CD4-positive, alpha-beta T cell treated with Interleukin-15 for 4 hours (primary cell): Measurements from ENCODE around the gene CATSPERE.
"Not testable (repeated sequence)": the region's sequence is repeated elsewhere in the genome, so short reads cannot be mapped to it uniquely, and the experiment has no call there.

Experiments used
- DNase-seq: peaks from one replicate; pipeline ENCODE4 v3.0.0-alpha.2; 2020; ENCODE audit warnings: low spot score

The CATSPERE gene

GRCh38 chr1:244449936-244450508 is 11.1 kb upstream of the CATSPERE start:
- no peak for DNase-seq

- DNase-seq: peak; percentile 56
Observed at GRCh38 chr1:244450597-244451538, 10.2 kb upstream of the CATSPERE start.

GRCh38 chr1:244451539-244451950 is 9.5 kb upstream of the CATSPERE start, which contains the start of gene ADSS2:
ADSS2 (minus strand) TSS chr1:244451909; CDS start chr1:244451817, 92 bp downstream.
- no peak for DNase-seq

GRCh38 chr1:244451951-244452795 is 8.9 kb upstream of the CATSPERE start:
- peak; percentile 99 for DNase-seq

- DNase-seq: no peak
Observed at GRCh38 chr1:244454412-244454811, 6.7 kb upstream of the CATSPERE start.

- DNase-seq: no peak
Observed at GRCh38 chr1:244456586-244456985, 4.5 kb upstream of the CATSPERE start.

GRCh38 chr1:244458781-244459180 is 2.3 kb upstream of the CATSPERE start:
- DNase-seq: no peak

GRCh38 chr1:244460197-244460596 is 876 bp upstream of the CATSPERE start:
- DNase-seq: peak; percentile 25

GRCh38 chr1:244466724-244467123 is 5.7 kb downstream of the CATSPERE start:
- DNase-seq: no peak

GRCh38 chr1:244473059-244473605 is 12.1 kb downstream of the CATSPERE start:
- no peak for DNase-seq

GRCh38 chr1:244484971-244485370 is 23.9 kb downstream of the CATSPERE start:
- DNase-seq: not testable (repeated sequence)

GRCh38 chr1:244494653-244495052 is 33.6 kb downstream of the CATSPERE start:
- DNase-seq: no peak

GRCh38 chr1:244496186-244496585 is 35.1 kb downstream of the CATSPERE start:
- DNase-seq: no peak

- no peak for DNase-seq
Observed at GRCh38 chr1:244497805-244498204, 36.7 kb downstream of the CATSPERE start.

GRCh38 chr1:244499484-244499883 is 38.4 kb downstream of the CATSPERE start:
- not testable (repeated sequence) for DNase-seq

- DNase-seq: not testable (repeated sequence)
Observed at GRCh38 chr1:244500515-244500914, 39.4 kb downstream of the CATSPERE start.

GRCh38 chr1:244502630-244503029 is 41.6 kb downstream of the CATSPERE start:
- no peak for DNase-seq

- no peak for DNase-seq
Observed at GRCh38 chr1:244513493-244513892, 52.4 kb downstream of the CATSPERE start.

GRCh38 chr1:244515680-244516079 is 54.6 kb downstream of the CATSPERE start:
- DNase-seq: no peak

GRCh38 chr1:244536316-244536715 is 75.2 kb downstream of the CATSPERE start:
- no peak for DNase-seq

GRCh38 chr1:244545511-244545910 is 84.4 kb downstream of the CATSPERE start:
- DNase-seq: no peak

GRCh38 chr1:244548558-244549115 is 87.6 kb downstream of the CATSPERE start:
- DNase-seq: no peak
